Upper lobe of right lung (tissue), 1 donor: ENCODE measurements around the gene ENAH. TPM values are rescaled to one million over a fixed set of nuclear protein-coding genes. Genes with fewer than 3 reads are reported as not detected.

Experiments
- ATAC-seq: fragments of 200-7000 bp; cut with Tn5 transposase; one replicate; pipeline ENCODE4 v1.9.1; 2020; ENCODE audit warnings: mild to moderate bottlenecking, moderate library complexity
- DNase-seq: peaks from one replicate; pipeline ENCODE4 v3.0.0-alpha.2; 2020
- H3K27ac ChIP-seq: fragments of 200-600 bp; one replicate; pipeline ENCODE4 v1.8.0; 2022
- H3K27me3 ChIP-seq: fragments of 200-600 bp; one replicate; pipeline ENCODE4 v1.8.0; 2022; ENCODE audit warnings: mild to moderate bottlenecking
- H3K36me3 ChIP-seq: fragments of 200-600 bp; one replicate; pipeline ENCODE4 v1.8.0; 2022
- H3K4me1 ChIP-seq: fragments of 200-600 bp; one replicate; pipeline ENCODE4 v1.8.0; 2022
- H3K4me3 ChIP-seq: fragments of 200-600 bp; one replicate; pipeline ENCODE4 v1.8.0; 2022; ENCODE audit warnings: mild to moderate bottlenecking
- H3K9me3 ChIP-seq: fragments of 200-600 bp; one replicate; pipeline ENCODE4 v1.8.0; 2022
- CTCF ChIP-seq: fragments of 200-600 bp; IDR thresholded peaks from one replicate; pipeline ENCODE4 v1.8.0; 2022; ENCODE audit warnings: antibody characterized with exemption
- intact Hi-C: fragments of 100-400 bp; cut with DNase I; formaldehyde crosslinking; loops from one replicate; pipeline ENCODE4 v1.11.0; 2022
- total RNA-seq: library from RNA; stranded (reverse); fragmentation: NEBNext Ultra II Directional; extraction: Animal tissue kit (Norgen Biotek cat#: 25700); gene quantifications from one replicate; pipeline ENCODE4 v1.2.1, GENCODE V29; 2021
- donor health status: DM: no; HTN: yes; CAD: no; lungs with severe emphysema.

Gene ENAH
- total RNA-seq, 1 donor from 2014 or later: 67.4 TPM

GRCh38 chr1:225681231-225681630 lies 28.3 kb upstream of the ENAH start:
- TF ChIP-seq CTCF: no peak
- no peak for DNase-seq
- no peaks in the 10 kb centered on the region for H3K27me3 ChIP-seq
- H3K27ac ChIP-seq: no peak overlapping the region
- H3K36me3 ChIP-seq: no peaks in the 10 kb centered on the region
- ATAC-seq: no peak
- no peak overlapping the region for H3K4me3 ChIP-seq
- intact Hi-C loops: no loop called here
- H3K4me1 ChIP-seq: no peaks in the 10 kb centered on the region
- H3K9me3 ChIP-seq: no peaks in the 10 kb centered on the region

GRCh38 chr1:225678545-225678944 lies 25.6 kb upstream of the ENAH start:
- Histone ChIP-seq H3K27me3 (no peaks in the 10 kb centered on the region), H3K9me3 (no peaks in the 10 kb centered on the region), H3K27ac (no peak overlapping the region), H3K4me1 (no peaks in the 10 kb centered on the region), H3K36me3 (no peaks in the 10 kb centered on the region), H3K4me3 (no peak overlapping the region)
- DNase-seq: no peak
- TF ChIP-seq CTCF: no peak
- ATAC-seq: no peak
- intact Hi-C loops: no loop called here

- H3K9me3 ChIP-seq: no peaks in the 10 kb centered on the region
- TF ChIP-seq CTCF: no peak
- no peaks in the 10 kb centered on the region for H3K27me3 ChIP-seq
- H3K27ac ChIP-seq: no peak overlapping the region
- H3K4me3 ChIP-seq: peak overlapping the region; percentile 7
- no peak for ATAC-seq
- H3K36me3 ChIP-seq: no peaks in the 10 kb centered on the region
- intact Hi-C loops: no loop called here
- no peak for DNase-seq
- no peaks in the 10 kb centered on the region for H3K4me1 ChIP-seq
Observed at GRCh38 chr1:225677350-225678124, 24.6 kb upstream of the ENAH start.

GRCh38 chr1:225674381-225674780 lies 21.5 kb upstream of the ENAH start:
- no peak overlapping the region for H3K4me3 ChIP-seq
- H3K9me3 ChIP-seq: no peaks in the 10 kb centered on the region
- no peaks in the 10 kb centered on the region for H3K4me1 ChIP-seq
- ATAC-seq: no peak
- TF ChIP-seq CTCF: no peak
- no peak overlapping the region for H3K27ac ChIP-seq
- DNase-seq: no peak
- H3K27me3 ChIP-seq: no peaks in the 10 kb centered on the region
- intact Hi-C loops: no loop called here
- H3K36me3 ChIP-seq: no peaks in the 10 kb centered on the region

- Histone ChIP-seq H3K9me3 (no peaks in the 10 kb centered on the region), H3K4me1 (no peaks in the 10 kb centered on the region), H3K36me3 (no peaks in the 10 kb centered on the region), H3K4me3 (no peak overlapping the region), H3K27ac (no peak overlapping the region), H3K27me3 (no peaks in the 10 kb centered on the region)
- DNase-seq (no peak), ATAC-seq (no peak)
- no peak for TF ChIP-seq CTCF
- intact Hi-C loops: no loop called here
Observed at GRCh38 chr1:225670806-225671733, 18.1 kb upstream of the ENAH start.
